ENCODE measurements around the gene CDC42. TPM values are rescaled to one million over a fixed set of nuclear protein-coding genes. Genes with fewer than 3 reads are reported as not detected.
A peak's percentile ranks its signal among the peaks of the same experiment; 100 is the strongest.

The CDC42 gene
- total RNA-seq, 5 donors from 2014 or later (not counting 1 experiment from before 2014, with no cell fraction given), result 181 to 348 (median 192) TPM

DNA sequence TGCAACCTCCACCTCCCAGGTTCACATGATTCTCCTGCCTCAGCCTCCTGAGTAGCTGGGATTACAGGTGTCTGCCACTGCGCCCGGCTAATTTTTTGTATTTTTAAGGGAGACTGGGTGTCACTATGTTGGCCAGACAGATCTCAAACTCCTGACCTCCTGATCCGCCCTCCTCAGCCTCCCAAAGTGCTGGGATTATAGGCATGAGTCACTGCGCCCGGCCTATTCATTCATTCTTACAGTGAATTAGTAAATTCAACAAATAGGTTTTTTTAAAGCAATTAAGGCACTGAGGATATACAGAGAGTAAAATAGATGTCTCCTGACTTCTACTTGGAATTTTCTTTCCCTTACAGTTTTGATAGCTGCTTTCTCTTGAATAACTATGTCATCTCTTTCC, 43.5 kb downstream of the CDC42 start:
- no peaks in the 10 kb centered on the region for H3K27me3 Mint-ChIP-seq
- H3K36me3 ChIP-seq (ENCODE audit: control insufficient read depth in 2 of 2, extremely low read depth in 1 of 2, insufficient read depth in 1 of 2, low read length in 1 of 2), result peaks cover 0 to 73% of the 10 kb centered on the region in 2 donors
- no peaks in the 10 kb centered on the region for H3K9me3 ChIP-seq
- DNase-seq (no peak), ATAC-seq (replicated peaks in 1 of 4) (no peak)
- H3K27me3 ChIP-seq (replicated peaks in 1 of 2; ENCODE audit: control insufficient read depth in 2 of 2, extremely low read depth in 1 of 2, insufficient read depth in 2 of 2, low read length in 1 of 2), result no peaks in the 10 kb centered on the region
- peaks cover 8 to 16% of the 10 kb centered on the region in 2 experiments for H3K4me1 ChIP-seq (ENCODE audit: control insufficient read depth in 1 of 2, extremely low read depth in 1 of 2, insufficient read depth in 2 of 2, low read length in 2 of 2)
- no peak overlapping the region for H3K27ac ChIP-seq (ENCODE audit: low read length)
- H3K9me3 Mint-ChIP-seq, result no peaks in the 10 kb centered on the region
- H3K4me3 Mint-ChIP-seq, result no peak overlapping the region
- H3K36me3 Mint-ChIP-seq, result peaks cover 34% of the 10 kb centered on the region
- POLR2A ChIA-PET, result interaction anchor here in 1 of 2 donors (0.7 kb wide), 1 partner anchor 15 kb away, joined by 3 read pairs; no protein-coding TSS in a partner anchor
- H3K4me3 ChIP-seq (ENCODE audit: control insufficient read depth in 1 of 2, extremely low read depth in 1 of 2, low read length in 1 of 2), result no peak overlapping the region
- CTCF ChIA-PET, result no interaction called here
- peaks cover 65 to 77% (median 73%) of the 10 kb centered on the region in 3 donors for H3K4me1 Mint-ChIP-seq
- peak overlapping the region in 1 of 2 donors; percentile 16 for H3K27ac Mint-ChIP-seq
- WGBS (ENCODE audit: insufficient coverage), result no CpG with 5 or more reads among the region's 5 CpGs

DNA sequence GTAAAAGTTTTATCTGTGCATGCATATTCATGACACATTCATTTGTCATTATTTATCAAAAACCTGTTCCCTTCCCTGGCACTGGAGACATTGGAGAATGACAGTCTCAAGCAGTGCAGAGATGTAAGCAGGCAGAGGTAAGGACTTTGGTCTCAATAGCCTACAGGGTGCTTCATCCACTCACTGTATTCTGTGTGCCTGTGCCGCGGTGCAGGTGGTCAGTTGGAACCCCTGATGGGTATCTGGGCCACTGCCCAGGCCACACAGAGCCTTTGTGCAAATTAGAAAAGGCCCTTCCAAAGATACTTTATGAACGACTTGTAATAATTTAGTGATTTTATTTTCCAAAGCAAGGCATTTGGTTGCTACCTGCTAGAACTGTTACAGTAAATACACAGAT, 44.0 kb downstream of the CDC42 start:
- Histone ChIP-seq H3K9me3 (no peaks in the 10 kb centered on the region), H3K27ac (ENCODE audit: low read length) (no peak overlapping the region), H3K27me3 (replicated peaks in 1 of 2; ENCODE audit: control insufficient read depth in 2 of 2, extremely low read depth in 1 of 2, insufficient read depth in 2 of 2, low read length in 1 of 2) (no peaks in the 10 kb centered on the region), H3K4me3 (ENCODE audit: control insufficient read depth in 1 of 2, extremely low read depth in 1 of 2, low read length in 1 of 2) (no peak overlapping the region), H3K4me1 (ENCODE audit: control insufficient read depth in 1 of 2, extremely low read depth in 1 of 2, insufficient read depth in 2 of 2, low read length in 2 of 2) (peaks cover 5 to 17% of the 10 kb centered on the region in 2 experiments), H3K36me3 (ENCODE audit: control insufficient read depth in 2 of 2, extremely low read depth in 1 of 2, insufficient read depth in 1 of 2, low read length in 1 of 2) (peaks cover 0 to 70% of the 10 kb centered on the region in 2 donors)
- Mint-ChIP-seq H3K27ac (peak overlapping the region in 1 of 2 donors; percentile 16), H3K36me3 (peaks cover 31% of the 10 kb centered on the region), H3K4me3 (no peak overlapping the region), H3K27me3 (no peaks in the 10 kb centered on the region), H3K4me1 (peaks cover 65 to 78% (median 73%) of the 10 kb centered on the region in 3 donors), H3K9me3 (no peaks in the 10 kb centered on the region)
- ATAC-seq (replicated peaks in 1 of 4) (no peak), DNase-seq (no peak)
- ChIA-PET POLR2A (no interaction called here), CTCF (no interaction called here)
- WGBS (ENCODE audit: insufficient coverage), result 93% methylated on average over 3 of the region's 3 CpGs

DNA sequence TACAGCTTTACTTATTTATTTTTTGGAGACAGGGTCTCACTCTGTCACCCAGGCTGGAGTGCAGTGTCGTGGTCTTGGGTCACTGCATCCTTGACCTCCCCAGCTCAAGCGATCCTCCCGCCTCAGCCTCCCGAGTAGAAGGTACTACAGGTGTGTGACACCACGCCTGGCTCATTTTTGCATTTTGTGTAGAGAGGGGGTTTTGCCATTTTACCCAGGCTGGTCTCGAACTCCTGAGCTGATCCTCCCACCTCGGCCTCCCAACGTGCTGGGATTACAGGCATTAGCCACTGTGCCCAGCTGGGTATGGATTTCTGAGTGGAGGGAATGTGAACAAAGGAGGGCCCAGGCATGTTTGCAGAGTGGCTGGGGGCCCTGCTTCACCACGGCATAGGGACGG, 46.2 kb downstream of the CDC42 start:
- H3K4me3 ChIP-seq (ENCODE audit: control insufficient read depth in 1 of 2, extremely low read depth in 1 of 2, low read length in 1 of 2), result no peak overlapping the region
- ChIA-PET CTCF (interaction anchor here in 1 of 2 donors (0.6 kb wide), 1 partner anchor 68 kb away, joined by 3 read pairs; no protein-coding TSS in a partner anchor), POLR2A (no interaction called here)
- peaks cover 0 to 57% of the 10 kb centered on the region in 2 donors for H3K36me3 ChIP-seq (ENCODE audit: control insufficient read depth in 2 of 2, extremely low read depth in 1 of 2, insufficient read depth in 1 of 2, low read length in 1 of 2)
- Mint-ChIP-seq H3K27me3 (no peaks in the 10 kb centered on the region), H3K27ac (peak overlapping the region; percentile 45 to 65), H3K9me3 (no peaks in the 10 kb centered on the region), H3K4me1 (peaks cover 65 to 80% (median 76%) of the 10 kb centered on the region in 3 donors), H3K36me3 (peaks cover 34% of the 10 kb centered on the region), H3K4me3 (no peak overlapping the region)
- 100% methylated on average over 3 of the region's 10 CpGs for WGBS (ENCODE audit: insufficient coverage)
- H3K4me1 ChIP-seq (ENCODE audit: control insufficient read depth in 1 of 2, extremely low read depth in 1 of 2, insufficient read depth in 2 of 2, low read length in 2 of 2), result peaks cover 11 to 30% of the 10 kb centered on the region in 2 experiments
- no peak for DNase-seq
- H3K27ac ChIP-seq (ENCODE audit: low read length), result no peak overlapping the region
- no peaks in the 10 kb centered on the region for H3K27me3 ChIP-seq (replicated peaks in 1 of 2; ENCODE audit: control insufficient read depth in 2 of 2, extremely low read depth in 1 of 2, insufficient read depth in 2 of 2, low read length in 1 of 2)
- H3K9me3 ChIP-seq, result no peaks in the 10 kb centered on the region
- ATAC-seq (replicated peaks in 1 of 4), result no peak

DNA sequence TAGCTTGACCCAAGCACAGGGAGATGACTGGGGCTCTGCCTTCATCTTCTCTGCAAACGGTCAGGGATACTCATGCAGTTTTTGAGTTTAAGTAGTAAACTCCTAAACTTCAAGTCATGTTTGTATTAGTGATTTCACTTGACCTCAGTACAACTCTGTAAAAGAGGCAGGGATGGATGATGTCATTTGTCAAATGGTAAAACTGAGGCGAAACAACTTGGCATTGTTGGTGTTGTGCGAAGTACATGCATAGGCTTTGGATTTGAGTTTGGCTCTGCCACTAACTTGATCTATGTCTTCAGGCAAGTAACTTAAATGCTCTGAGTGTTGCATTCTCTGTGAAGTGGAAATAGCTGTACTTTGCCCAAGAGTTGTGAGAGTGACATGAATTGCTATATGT, 47.7 kb downstream of the CDC42 start:
- CTCF ChIA-PET, result interaction anchor here (0.6 to 1.3 kb wide), 3 partner anchors 10 to 81 kb away, joined by 3 read pairs; no protein-coding TSS in a partner anchor
- ATAC-seq (replicated peaks in 1 of 4), result no peak
- no peak overlapping the region for H3K4me3 Mint-ChIP-seq

DNA sequence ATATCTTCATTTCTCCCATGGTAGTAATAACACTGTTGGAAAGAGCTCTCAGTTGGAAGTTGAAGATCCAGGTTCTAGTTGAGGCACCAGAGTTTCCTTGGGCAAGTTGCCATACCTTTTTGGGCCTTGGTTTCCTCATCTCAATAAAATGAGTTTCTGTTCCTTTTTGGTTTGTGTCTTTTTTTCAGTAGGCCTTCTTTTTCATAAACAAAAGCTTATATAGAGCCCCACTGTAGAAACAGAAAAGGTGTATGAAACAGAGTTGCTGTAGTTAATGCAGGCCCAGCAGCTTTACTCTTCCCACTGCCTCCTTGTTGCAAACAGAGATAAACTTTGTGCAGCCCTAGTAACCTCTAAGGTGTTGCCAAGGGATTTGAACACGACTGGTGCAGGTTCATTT, 48.7 kb downstream of the CDC42 start:
- H3K36me3 ChIP-seq (ENCODE audit: control insufficient read depth in 2 of 2, extremely low read depth in 1 of 2, insufficient read depth in 1 of 2, low read length in 1 of 2), result peaks cover 2 to 37% of the 10 kb centered on the region in 2 donors
- H3K27ac ChIP-seq (ENCODE audit: low read length), result no peak overlapping the region
- peaks cover 25 to 51% of the 10 kb centered on the region in 2 experiments for H3K4me1 ChIP-seq (ENCODE audit: control insufficient read depth in 1 of 2, extremely low read depth in 1 of 2, insufficient read depth in 2 of 2, low read length in 2 of 2)
- Mint-ChIP-seq H3K27me3 (no peaks in the 10 kb centered on the region), H3K36me3 (peaks cover 40% of the 10 kb centered on the region), H3K9me3 (no peaks in the 10 kb centered on the region), H3K4me1 (peaks cover 80 to 91% (median 91%) of the 10 kb centered on the region in 3 donors), H3K27ac (peak overlapping the region; percentile 40 to 85), H3K4me3 (no peak overlapping the region)
- no peak overlapping the region for H3K4me3 ChIP-seq (ENCODE audit: control insufficient read depth in 1 of 2, extremely low read depth in 1 of 2, low read length in 1 of 2)
- ChIA-PET POLR2A (no interaction called here), CTCF (interaction anchor here in 1 of 2 donors (0.7 to 1.3 kb wide), 2 partner anchors 82 to 440 kb away, joined by 3 to 4 read pairs; no protein-coding TSS in a partner anchor)
- no peak for ATAC-seq (replicated peaks in 1 of 4)
- no peak for DNase-seq
- no peaks in the 10 kb centered on the region for H3K27me3 ChIP-seq (replicated peaks in 1 of 2; ENCODE audit: control insufficient read depth in 2 of 2, extremely low read depth in 1 of 2, insufficient read depth in 2 of 2, low read length in 1 of 2)
- no CpG with 5 or more reads among the region's 1 CpG for WGBS (ENCODE audit: insufficient coverage)
- H3K9me3 ChIP-seq, result no peaks in the 10 kb centered on the region

More for the DNA sequence above, 47.7 kb downstream of the CDC42 start:
- no peaks in the 10 kb centered on the region for H3K27me3 ChIP-seq (replicated peaks in 1 of 2; ENCODE audit: control insufficient read depth in 2 of 2, extremely low read depth in 1 of 2, insufficient read depth in 2 of 2, low read length in 1 of 2)
- H3K4me3 ChIP-seq (ENCODE audit: control insufficient read depth in 1 of 2, extremely low read depth in 1 of 2, low read length in 1 of 2), result no peak overlapping the region
- H3K36me3 Mint-ChIP-seq, result peaks cover 33% of the 10 kb centered on the region
- H3K4me1 ChIP-seq (ENCODE audit: control insufficient read depth in 1 of 2, extremely low read depth in 1 of 2, insufficient read depth in 2 of 2, low read length in 2 of 2), result peaks cover 18 to 44% of the 10 kb centered on the region in 2 experiments
- POLR2A ChIA-PET, result interaction anchor here in 1 of 2 donors (0.7 kb wide), 1 partner anchor 69 kb away, joined by 8 read pairs; no protein-coding TSS in a partner anchor
- H3K27ac ChIP-seq (ENCODE audit: low read length), result no peak overlapping the region
- no peak for DNase-seq
- peak overlapping the region; percentile 58 to 85 for H3K27ac Mint-ChIP-seq
- no peaks in the 10 kb centered on the region for H3K27me3 Mint-ChIP-seq
- H3K9me3 Mint-ChIP-seq, result no peaks in the 10 kb centered on the region
- 95% methylated on average over 2 of the region's 3 CpGs for WGBS (ENCODE audit: insufficient coverage)
- H3K9me3 ChIP-seq, result no peaks in the 10 kb centered on the region
- peaks cover 72 to 85% (median 83%) of the 10 kb centered on the region in 3 donors for H3K4me1 Mint-ChIP-seq
- H3K36me3 ChIP-seq (ENCODE audit: control insufficient read depth in 2 of 2, extremely low read depth in 1 of 2, insufficient read depth in 1 of 2, low read length in 1 of 2), result peaks cover 0 to 47% of the 10 kb centered on the region in 2 donors

DNA sequence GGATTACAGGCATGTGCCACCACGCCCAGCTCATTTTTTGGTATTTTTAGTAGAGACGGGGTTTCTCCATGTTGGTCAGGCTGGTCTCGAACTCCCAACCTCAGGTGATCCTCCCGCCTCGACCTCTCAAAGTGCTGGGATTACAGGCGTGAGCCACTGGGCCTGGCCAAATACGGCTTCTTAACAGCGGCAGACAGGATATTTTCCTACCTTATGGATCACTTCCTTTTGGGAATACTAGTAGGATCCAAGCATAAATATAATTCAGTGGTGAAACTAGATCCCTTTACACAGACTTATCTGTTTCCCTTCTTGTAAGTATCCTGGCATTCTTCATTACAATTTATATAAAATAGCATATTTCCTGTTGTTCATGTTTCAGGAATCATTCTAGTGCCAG, 49.5 kb downstream of the CDC42 start:
- POLR2A ChIA-PET, result no interaction called here

More for the DNA sequence above, 49.5 kb downstream of the CDC42 start:
- ATAC-seq (replicated peaks in 1 of 4), result no peak
- Histone ChIP-seq H3K4me1 (ENCODE audit: control insufficient read depth in 1 of 2, extremely low read depth in 1 of 2, insufficient read depth in 2 of 2, low read length in 2 of 2) (peaks cover 30 to 54% of the 10 kb centered on the region in 2 experiments), H3K4me3 (ENCODE audit: control insufficient read depth in 1 of 2, extremely low read depth in 1 of 2, low read length in 1 of 2) (no peak overlapping the region), H3K9me3 (no peaks in the 10 kb centered on the region), H3K27ac (ENCODE audit: low read length) (no peak overlapping the region), H3K36me3 (ENCODE audit: control insufficient read depth in 2 of 2, extremely low read depth in 1 of 2, insufficient read depth in 1 of 2, low read length in 1 of 2) (peaks cover 9 to 36% of the 10 kb centered on the region in 2 donors), H3K27me3 (replicated peaks in 1 of 2; ENCODE audit: control insufficient read depth in 2 of 2, extremely low read depth in 1 of 2, insufficient read depth in 2 of 2, low read length in 1 of 2) (no peaks in the 10 kb centered on the region)
- Mint-ChIP-seq H3K27me3 (no peaks in the 10 kb centered on the region), H3K4me1 (peaks cover 88 to 93% (median 92%) of the 10 kb centered on the region in 3 donors), H3K27ac (peak overlapping the region in 1 of 2 donors; percentile 39), H3K36me3 (peaks cover 38% of the 10 kb centered on the region), H3K4me3 (no peak overlapping the region), H3K9me3 (no peaks in the 10 kb centered on the region)
- no peak for DNase-seq
- 100% methylated on average over 2 of the region's 8 CpGs for WGBS (ENCODE audit: insufficient coverage)
- CTCF ChIA-PET, result no interaction called here

All from T-cell (primary cell).